ENCODE data around the gene SLC26A8. TPM values are rescaled to one million over a fixed set of nuclear protein-coding genes. Genes with fewer than 3 reads are reported as not detected.

SLC26A8 gene
- total RNA-seq, 1 experiment from 2014 or later: not detected

DNA sequence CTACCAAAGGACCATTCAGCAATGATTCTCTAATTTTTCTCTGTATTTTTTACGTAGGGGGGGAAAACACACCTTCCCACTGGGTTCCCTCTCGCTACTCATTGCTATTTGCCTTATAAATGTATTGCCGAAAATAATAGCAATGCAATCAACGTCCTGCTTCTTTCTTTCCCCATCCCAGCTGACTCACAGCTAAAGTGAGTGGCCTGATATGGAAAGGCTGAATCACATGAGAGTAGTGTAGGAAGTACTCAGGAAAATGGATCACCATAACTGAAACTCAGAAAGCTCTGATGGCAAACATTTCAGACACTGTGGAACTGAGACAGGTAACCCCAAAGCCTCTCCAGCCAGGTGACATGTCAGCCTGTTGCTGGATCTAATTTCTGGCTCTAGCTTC, 54.3 kb downstream of the SLC26A8 start:
- H3K4me1 ChIP-seq (ENCODE audit: control insufficient read depth in 1 of 2, insufficient read depth in 2 of 2, low read length in 2 of 2): peaks cover 3 to 15% of the 10 kb centered on the region in 2 experiments; a peak in 3 of 4 replicates
- H3K4me3 ChIP-seq (replicated peaks in 1 of 2; ENCODE audit: low read depth in 1 of 2, low read length in 2 of 2): no peak overlapping the region
- H4K20me1 ChIP-seq (ENCODE audit: insufficient read depth): no peaks in the 10 kb centered on the region
- H3K36me3 ChIP-seq (ENCODE audit: control insufficient read depth in 1 of 2, insufficient read depth in 2 of 2, low read length in 2 of 2): no peaks in the 10 kb centered on the region
- BruUV-seq (replicated peaks): no TSS peak
- intact Hi-C loops (cut with micrococcal nuclease): no loop called here
- H3K27ac ChIP-seq (ENCODE audit: low read depth, low read length): no peak overlapping the region
- no peak overlapping the region for H2AFZ ChIP-seq (ENCODE audit: low read depth, low read length, poor library complexity, severe bottlenecking)
- no peak overlapping the region for H3K4me2 ChIP-seq (ENCODE audit: low read length)
- ChIA-PET RAD21 (ENCODE audit: low non-redundant PET in 1 of 2, low total read pairs in 2 of 2, uncharacterized antibody in 2 of 2, unreplicated experiment in 2 of 2) (no interaction called here), CTCF (no interaction called here), POLR2A (no interaction called here)
- no peaks in the 10 kb centered on the region for H3K9me3 ChIP-seq (ENCODE audit: control insufficient read depth in 1 of 2, insufficient read depth in 1 of 2, low read depth in 1 of 2, low read length in 2 of 2)
- TF ChIP-seq CEBPB (IDR thresholded peaks at IDR 0.05; ENCODE audit: low read depth) (no peak), SP1 (IDR thresholded peaks at IDR 0.05; ENCODE audit: low read depth) (0 out of 2 replicates have a peak, but pooled peaks have one; percentile 11), EZH2 (IDR thresholded peaks at IDR 0.05) (no peak), RAD21 (IDR thresholded peaks at IDR 0.05; ENCODE audit: low read depth) (no peak), FOSL1 (IDR thresholded peaks at IDR 0.05; ENCODE audit: low read depth) (peak; percentile 40)
- TF ChIP-seq, protein P1, sequence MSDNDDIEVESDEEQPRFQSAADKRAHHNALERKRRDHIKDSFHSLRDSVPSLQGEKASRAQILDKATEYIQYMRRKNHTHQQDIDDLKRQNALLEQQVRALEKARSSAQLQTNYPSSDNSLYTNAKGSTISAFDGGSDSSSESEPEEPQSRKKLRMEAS (IDR thresholded peaks at IDR 0.05): no peak
- no peaks in the 10 kb centered on the region for H3K79me2 ChIP-seq (ENCODE audit: insufficient read depth, low read length)
- no peaks in the 10 kb centered on the region for H3K9me2 ChIP-seq (ENCODE audit: insufficient read depth)
- H3K9ac ChIP-seq (ENCODE audit: low read length): no peak overlapping the region
- H3K27me3 ChIP-seq (ENCODE audit: insufficient read depth, low read length): no peaks in the 10 kb centered on the region
- no peak for DNase-seq (ENCODE audit: low read depth, low spot score)
- ATAC-seq: no peak

DNA sequence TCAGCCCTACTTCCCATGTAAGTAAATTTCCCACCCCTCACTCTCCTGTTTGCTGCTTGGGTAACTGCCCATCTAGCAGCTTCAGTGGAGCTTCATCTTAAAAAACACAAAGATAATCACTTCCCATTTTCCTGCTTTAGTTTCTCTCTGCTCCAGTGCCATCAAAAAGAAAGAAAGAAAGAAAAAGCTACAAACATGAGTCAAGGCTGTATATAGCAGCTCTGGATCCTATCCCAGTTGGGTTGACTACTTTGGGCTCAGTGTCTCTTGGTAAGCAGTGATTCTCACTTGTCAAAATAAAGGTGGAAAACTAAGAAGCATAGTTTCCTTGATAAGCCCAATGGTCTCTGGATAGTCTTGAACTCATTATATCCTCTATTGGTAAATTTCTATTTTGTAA, 54.8 kb downstream of the SLC26A8 start:
- Histone ChIP-seq H3K36me3 (ENCODE audit: control insufficient read depth in 1 of 2, insufficient read depth in 2 of 2, low read length in 2 of 2) (no peaks in the 10 kb centered on the region), H3K9ac (ENCODE audit: low read length) (no peak overlapping the region), H2AFZ (ENCODE audit: low read depth, low read length, poor library complexity, severe bottlenecking) (no peak overlapping the region), H3K4me3 (replicated peaks in 1 of 2; ENCODE audit: low read depth in 1 of 2, low read length in 2 of 2) (no peak overlapping the region), H3K9me2 (ENCODE audit: insufficient read depth) (no peaks in the 10 kb centered on the region), H3K27ac (ENCODE audit: low read depth, low read length) (no peak overlapping the region), H3K79me2 (ENCODE audit: insufficient read depth, low read length) (no peaks in the 10 kb centered on the region), H3K27me3 (ENCODE audit: insufficient read depth, low read length) (no peaks in the 10 kb centered on the region), H3K4me2 (ENCODE audit: low read length) (no peak overlapping the region), H3K4me1 (ENCODE audit: control insufficient read depth in 1 of 2, insufficient read depth in 2 of 2, low read length in 2 of 2) (peaks cover 3 to 15% of the 10 kb centered on the region in 2 experiments; a peak in 3 of 4 replicates), H3K9me3 (ENCODE audit: control insufficient read depth in 1 of 2, insufficient read depth in 1 of 2, low read depth in 1 of 2, low read length in 2 of 2) (no peaks in the 10 kb centered on the region), H4K20me1 (ENCODE audit: insufficient read depth) (no peaks in the 10 kb centered on the region)
- no peak for TF ChIP-seq YY1 (IDR thresholded peaks at IDR 0.05; ENCODE audit: extremely low read depth, insufficient replicate concordance, low read depth, low read length)
- no peak for TF ChIP-seq EZH2phosphoT487 (IDR thresholded peaks at IDR 0.05; ENCODE audit: borderline replicate concordance)
- TF ChIP-seq, protein P2, sequence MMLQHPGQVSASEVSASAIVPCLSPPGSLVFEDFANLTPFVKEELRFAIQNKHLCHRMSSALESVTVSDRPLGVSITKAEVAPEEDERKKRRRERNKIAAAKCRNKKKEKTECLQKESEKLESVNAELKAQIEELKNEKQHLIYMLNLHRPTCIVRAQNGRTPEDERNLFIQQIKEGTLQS (IDR thresholded peaks at IDR 0.05): no peak
- no peak for TF ChIP-seq CEBPB (IDR thresholded peaks at IDR 0.05; ENCODE audit: low read depth)
- TF ChIP-seq, protein P1 (IDR thresholded peaks at IDR 0.05): no peak
- TF ChIP-seq JUND (IDR thresholded peaks at IDR 0.05): no peak
- no peak for TF ChIP-seq SP1 (IDR thresholded peaks at IDR 0.05; ENCODE audit: low read depth)
- TF ChIP-seq, protein P3, sequence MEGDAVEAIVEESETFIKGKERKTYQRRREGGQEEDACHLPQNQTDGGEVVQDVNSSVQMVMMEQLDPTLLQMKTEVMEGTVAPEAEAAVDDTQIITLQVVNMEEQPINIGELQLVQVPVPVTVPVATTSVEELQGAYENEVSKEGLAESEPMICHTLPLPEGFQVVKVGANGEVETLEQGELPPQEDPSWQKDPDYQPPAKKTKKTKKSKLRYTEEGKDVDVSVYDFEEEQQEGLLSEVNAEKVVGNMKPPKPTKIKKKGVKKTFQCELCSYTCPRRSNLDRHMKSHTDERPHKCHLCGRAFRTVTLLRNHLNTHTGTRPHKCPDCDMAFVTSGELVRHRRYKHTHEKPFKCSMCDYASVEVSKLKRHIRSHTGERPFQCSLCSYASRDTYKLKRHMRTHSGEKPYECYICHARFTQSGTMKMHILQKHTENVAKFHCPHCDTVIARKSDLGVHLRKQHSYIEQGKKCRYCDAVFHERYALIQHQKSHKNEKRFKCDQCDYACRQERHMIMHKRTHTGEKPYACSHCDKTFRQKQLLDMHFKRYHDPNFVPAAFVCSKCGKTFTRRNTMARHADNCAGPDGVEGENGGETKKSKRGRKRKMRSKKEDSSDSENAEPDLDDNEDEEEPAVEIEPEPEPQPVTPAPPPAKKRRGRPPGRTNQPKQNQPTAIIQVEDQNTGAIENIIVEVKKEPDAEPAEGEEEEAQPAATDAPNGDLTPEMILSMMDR (IDR thresholded peaks at IDR 0.05 in 2 of 3, conservative IDR thresholded peaks at IDR 0.05 in 1 of 3; ENCODE audit: borderline replicate concordance in 1 of 3, insufficient read depth in 1 of 3, low read depth in 2 of 3, low read length in 2 of 3): no peak
- TF ChIP-seq POLR2AphosphoS5 (IDR thresholded peaks at IDR 0.05; ENCODE audit: low read depth, low read length): no peak
- no peak for TF ChIP-seq SRF (IDR thresholded peaks at IDR 0.05; ENCODE audit: low read depth)
- TF ChIP-seq ZNF274 (IDR thresholded peaks at IDR 0.05; ENCODE audit: low read depth, low read length): no peak
- TF ChIP-seq, protein P4, sequence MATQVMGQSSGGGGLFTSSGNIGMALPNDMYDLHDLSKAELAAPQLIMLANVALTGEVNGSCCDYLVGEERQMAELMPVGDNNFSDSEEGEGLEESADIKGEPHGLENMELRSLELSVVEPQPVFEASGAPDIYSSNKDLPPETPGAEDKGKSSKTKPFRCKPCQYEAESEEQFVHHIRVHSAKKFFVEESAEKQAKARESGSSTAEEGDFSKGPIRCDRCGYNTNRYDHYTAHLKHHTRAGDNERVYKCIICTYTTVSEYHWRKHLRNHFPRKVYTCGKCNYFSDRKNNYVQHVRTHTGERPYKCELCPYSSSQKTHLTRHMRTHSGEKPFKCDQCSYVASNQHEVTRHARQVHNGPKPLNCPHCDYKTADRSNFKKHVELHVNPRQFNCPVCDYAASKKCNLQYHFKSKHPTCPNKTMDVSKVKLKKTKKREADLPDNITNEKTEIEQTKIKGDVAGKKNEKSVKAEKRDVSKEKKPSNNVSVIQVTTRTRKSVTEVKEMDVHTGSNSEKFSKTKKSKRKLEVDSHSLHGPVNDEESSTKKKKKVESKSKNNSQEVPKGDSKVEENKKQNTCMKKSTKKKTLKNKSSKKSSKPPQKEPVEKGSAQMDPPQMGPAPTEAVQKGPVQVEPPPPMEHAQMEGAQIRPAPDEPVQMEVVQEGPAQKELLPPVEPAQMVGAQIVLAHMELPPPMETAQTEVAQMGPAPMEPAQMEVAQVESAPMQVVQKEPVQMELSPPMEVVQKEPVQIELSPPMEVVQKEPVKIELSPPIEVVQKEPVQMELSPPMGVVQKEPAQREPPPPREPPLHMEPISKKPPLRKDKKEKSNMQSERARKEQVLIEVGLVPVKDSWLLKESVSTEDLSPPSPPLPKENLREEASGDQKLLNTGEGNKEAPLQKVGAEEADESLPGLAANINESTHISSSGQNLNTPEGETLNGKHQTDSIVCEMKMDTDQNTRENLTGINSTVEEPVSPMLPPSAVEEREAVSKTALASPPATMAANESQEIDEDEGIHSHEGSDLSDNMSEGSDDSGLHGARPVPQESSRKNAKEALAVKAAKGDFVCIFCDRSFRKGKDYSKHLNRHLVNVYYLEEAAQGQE (IDR thresholded peaks at IDR 0.05; ENCODE audit: low read depth): no peak
- CTCF ChIA-PET: no interaction called here
- intact Hi-C loops (cut with micrococcal nuclease): no loop called here
- POLR2A ChIA-PET: no interaction called here
- no peak for ATAC-seq
- BruUV-seq (replicated peaks): no TSS peak
- RAD21 ChIA-PET (ENCODE audit: low non-redundant PET in 1 of 2, low total read pairs in 2 of 2, uncharacterized antibody in 2 of 2, unreplicated experiment in 2 of 2): no interaction called here
- DNase-seq (ENCODE audit: low read depth, low spot score): no peak

Measured in HCT116 (cell line).